HEK293 (cell line): ENCODE measurements around the gene ARHGAP15.

Experiments used
- CTCF ChIA-PET: fragments of 350-600 bp; formaldehyde crosslinking; extraction: SDS; loops from one replicate; lab custom pipeline; 2021; ENCODE audit warnings: antibody characterized with exemption; lab: Yijun Ruan, JAX
- POLR2A ChIA-PET: fragments of 300-600 bp; formaldehyde crosslinking; extraction: SDS; loops from one replicate; lab custom pipeline; 2020; ENCODE audit warnings: antibody characterized with exemption, inconsistent platforms; lab: Yijun Ruan, JAX
- H3K27ac ChIP-seq: fragments of 200-500 bp; sonication (Bioruptor generic); 2 replicates; pipeline ENCODE4 v1.5.1; 2014; ENCODE audit warnings: low read depth, low read length, control low read depth, inconsistent platforms; ENCODE audit errors: extremely low read depth
- H3K36me3 ChIP-seq, 2 experiments: fragments of 200-500 bp in 1 of 2; sonication (Bioruptor generic) in 1 of 2; 1 replicate in 1 of 2; 2 replicates in 1 of 2; pipeline ENCODE4 v1.5.1; 2014 to 2017; ENCODE audit warnings: inconsistent platforms in 2 of 2, low read length in 2 of 2; ENCODE audit not compliant: control insufficient read depth in 2 of 2, insufficient read depth in 1 of 2
- H3K4me1 ChIP-seq: fragments of 200-500 bp; sonication (Bioruptor generic); 2 replicates; pipeline ENCODE4 v1.5.1; 2014; ENCODE audit warnings: mild to moderate bottlenecking, low read length, inconsistent platforms; ENCODE audit not compliant: control insufficient read depth, insufficient read depth
- H3K4me3 ChIP-seq: 2 replicates; pipeline ENCODE4 v1.5.1; 2011; ENCODE audit warnings: low read depth, mild to moderate bottlenecking, control low read depth, low read length, moderate library complexity
- H3K9me3 ChIP-seq: fragments of 200-500 bp; sonication (Bioruptor generic); 2 replicates; pipeline ENCODE4 v1.5.1; 2014; ENCODE audit warnings: low read depth, low read length, inconsistent platforms; ENCODE audit not compliant: control insufficient read depth, insufficient read depth
- BCL11B ChIP-seq: fragments of 450-650 bp; formaldehyde crosslinking; IDR thresholded peaks from 2 replicates; pipeline ENCODE4 v1.5.1; 2016; ENCODE audit warnings: low read depth, missing biosample characterization, missing genetic modification characterization
- HOXA7 ChIP-seq: sonication (generic); formaldehyde crosslinking; IDR thresholded peaks from 2 replicates; pipeline ENCODE4 v1.8.1; 2022; ENCODE audit warnings: missing genetic modification reagents, borderline replicate concordance
- HOXC10 ChIP-seq: sonication (generic); formaldehyde crosslinking; IDR thresholded peaks from 2 replicates; pipeline ENCODE4 v1.8.1; 2023; ENCODE audit warnings: mild to moderate bottlenecking, missing genetic modification reagents
- HOXD13 ChIP-seq: sonication (generic); formaldehyde crosslinking; IDR thresholded peaks from 2 replicates; pipeline ENCODE4 v1.8.0; 2022; ENCODE audit warnings: missing genetic modification reagents, borderline replicate concordance
- SCRT2 ChIP-seq: fragments of 450-650 bp; formaldehyde crosslinking; IDR thresholded peaks from 2 replicates; pipeline ENCODE4 v1.5.1; 2016; ENCODE audit warnings: missing biosample characterization, missing genetic modification characterization
- TCF7L2 ChIP-seq: IDR thresholded peaks from 2 replicates; pipeline ENCODE4 v1.6.1; 2011; ENCODE audit warnings: low read depth, mild to moderate bottlenecking, inconsistent platforms, low read length, moderate library complexity, borderline replicate concordance
- ZBTB7A ChIP-seq: fragments of 450-650 bp; formaldehyde crosslinking; IDR thresholded peaks from 2 replicates; pipeline ENCODE4 v1.5.1; 2016; ENCODE audit warnings: low read depth, missing biosample characterization, missing genetic modification characterization
- ZNF133 ChIP-seq: fragments of 450-650 bp; formaldehyde crosslinking; IDR thresholded peaks from 2 replicates; pipeline ENCODE4 v1.5.1; 2016; ENCODE audit warnings: missing biosample characterization, missing genetic modification characterization
- ZNF302 ChIP-seq: fragments of 450-650 bp; formaldehyde crosslinking; IDR thresholded peaks from 2 replicates; pipeline ENCODE4 v1.5.1; 2016; ENCODE audit warnings: missing biosample characterization, missing genetic modification characterization, low read depth
- ZNF324 ChIP-seq: fragments of 450-650 bp; formaldehyde crosslinking; IDR thresholded peaks from 2 replicates; pipeline ENCODE4 v1.5.1; 2016; ENCODE audit warnings: missing biosample characterization, missing genetic modification characterization
- ZNF341 ChIP-seq: fragments of 450-650 bp; formaldehyde crosslinking; IDR thresholded peaks from 2 replicates; pipeline ENCODE4; 2016; ENCODE audit warnings: low read depth, missing biosample characterization, missing genetic modification characterization
- ZNF624 ChIP-seq: fragments of 450-650 bp; formaldehyde crosslinking; IDR thresholded peaks from 2 replicates; pipeline ENCODE4 v1.5.1; 2017; ENCODE audit warnings: missing biosample characterization, missing genetic modification characterization
- ZNF677 ChIP-seq: fragments of 450-650 bp; IDR thresholded peaks from 2 replicates; pipeline ENCODE4 v1.5.0; 2018; ENCODE audit warnings: missing biosample characterization, mild to moderate bottlenecking, missing genetic modification characterization, moderate library complexity
- ZNF747 ChIP-seq: fragments of 450-650 bp; formaldehyde crosslinking; IDR thresholded peaks from 2 replicates; pipeline ENCODE4 v1.5.1; 2016; ENCODE audit warnings: missing biosample characterization, missing genetic modification characterization
- ZNF76 ChIP-seq: fragments of 450-650 bp; formaldehyde crosslinking; IDR thresholded peaks from 2 replicates; pipeline ENCODE4; 2016; ENCODE audit warnings: low read depth, missing biosample characterization, missing genetic modification characterization, borderline replicate concordance
- ZNF785 ChIP-seq: fragments of 450-650 bp; formaldehyde crosslinking; IDR thresholded peaks from 2 replicates; pipeline ENCODE4 v1.5.1; 2016; ENCODE audit warnings: missing biosample characterization, missing genetic modification characterization
- ZNF830 ChIP-seq: fragments of 450-650 bp; IDR thresholded peaks from 2 replicates; pipeline ENCODE4 v1.5.0; 2018; ENCODE audit warnings: missing biosample characterization, missing genetic modification characterization, low read depth, mild to moderate bottlenecking, moderate library complexity
- TF ChIP-seq, protein P1 (sequence below): fragments of 450-650 bp; formaldehyde crosslinking; IDR thresholded peaks from 2 replicates; pipeline ENCODE4 v1.5.1; 2016; ENCODE audit warnings: missing biosample characterization, missing genetic modification characterization
- TF ChIP-seq, protein P2 (sequence below): fragments of 450-650 bp; formaldehyde crosslinking; IDR thresholded peaks from 2 replicates; pipeline ENCODE4 v1.5.1; 2016; ENCODE audit warnings: missing biosample characterization, missing genetic modification characterization
- TF ChIP-seq, protein P3 (sequence below): fragments of 450-650 bp; formaldehyde crosslinking; conservative IDR thresholded peaks from 2 replicates; pipeline ENCODE4 v1.5.1; 2016; ENCODE audit warnings: low read depth, missing biosample characterization, missing genetic modification characterization
- TF ChIP-seq, protein P4 (sequence below): fragments of 450-650 bp; formaldehyde crosslinking; IDR thresholded peaks from 2 replicates; pipeline ENCODE4 v1.5.1; 2017; ENCODE audit warnings: missing biosample characterization, missing genetic modification characterization

Gene ARHGAP15

DNA sequence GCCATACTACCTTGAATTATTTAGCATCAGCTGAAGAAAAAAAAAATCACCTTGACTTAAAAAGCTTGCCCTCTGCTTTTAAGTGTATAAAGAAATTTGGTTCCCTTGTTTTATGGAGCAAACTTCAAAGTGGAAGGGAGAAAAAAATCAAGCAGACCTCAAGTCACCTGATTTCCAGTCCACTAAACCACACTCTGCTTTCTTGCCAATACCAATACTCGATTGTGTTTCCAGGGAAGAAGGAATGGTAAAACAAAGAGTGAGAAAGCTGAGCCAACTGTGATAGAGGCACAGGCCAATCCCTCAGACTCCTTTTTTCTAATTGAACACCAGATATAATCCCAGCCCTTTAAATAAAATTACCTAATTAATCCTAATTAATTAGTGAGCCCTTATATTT, 587.3 kb downstream of the ARHGAP15 start:
- no peak overlapping the region for H3K4me3 ChIP-seq
- H3K27ac ChIP-seq: no peak overlapping the region
- ChIA-PET CTCF (no interaction called here), POLR2A (no interaction called here)
- no peaks in the 10 kb centered on the region for H3K36me3 ChIP-seq
- TF ChIP-seq ZNF302 (tag by site-specific recombination) (no peak), TCF7L2 (no peak), ZNF785 (tag by site-specific recombination) (no peak), ZNF677 (tag by site-specific recombination) (no peak), ZNF747 (tag by site-specific recombination) (no peak), BCL11B (tag by site-specific recombination) (no peak), ZNF76 (tag by site-specific recombination) (no peak), ZNF830 (tag by site-specific recombination) (no peak), ZBTB7A (tag by site-specific recombination) (no peak), ZNF341 (tag by site-specific recombination) (no peak)
- TF ChIP-seq, protein P1, sequence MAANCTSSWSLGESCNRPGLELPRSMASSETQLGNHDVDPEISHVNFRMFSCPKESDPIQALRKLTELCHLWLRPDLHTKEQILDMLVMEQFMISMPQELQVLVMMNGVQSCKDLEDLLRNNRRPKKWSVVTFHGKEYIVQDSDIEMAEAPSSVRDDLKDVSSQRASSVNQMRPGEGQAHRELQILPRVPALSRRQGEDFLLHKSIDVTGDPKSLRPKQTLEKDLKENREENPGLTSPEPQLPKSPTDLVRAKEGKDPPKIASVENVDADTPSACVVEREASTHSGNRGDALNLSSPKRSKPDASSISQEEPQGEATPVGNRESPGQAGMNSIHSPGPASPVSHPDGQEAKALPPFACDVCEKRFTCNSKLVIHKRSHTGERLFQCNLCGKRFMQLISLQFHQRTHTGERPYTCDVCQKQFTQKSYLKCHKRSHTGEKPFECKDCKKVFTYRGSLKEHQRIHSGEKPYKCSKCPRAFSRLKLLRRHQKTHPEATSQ (tag by site-specific recombination): no peak
- TF ChIP-seq, protein P2, sequence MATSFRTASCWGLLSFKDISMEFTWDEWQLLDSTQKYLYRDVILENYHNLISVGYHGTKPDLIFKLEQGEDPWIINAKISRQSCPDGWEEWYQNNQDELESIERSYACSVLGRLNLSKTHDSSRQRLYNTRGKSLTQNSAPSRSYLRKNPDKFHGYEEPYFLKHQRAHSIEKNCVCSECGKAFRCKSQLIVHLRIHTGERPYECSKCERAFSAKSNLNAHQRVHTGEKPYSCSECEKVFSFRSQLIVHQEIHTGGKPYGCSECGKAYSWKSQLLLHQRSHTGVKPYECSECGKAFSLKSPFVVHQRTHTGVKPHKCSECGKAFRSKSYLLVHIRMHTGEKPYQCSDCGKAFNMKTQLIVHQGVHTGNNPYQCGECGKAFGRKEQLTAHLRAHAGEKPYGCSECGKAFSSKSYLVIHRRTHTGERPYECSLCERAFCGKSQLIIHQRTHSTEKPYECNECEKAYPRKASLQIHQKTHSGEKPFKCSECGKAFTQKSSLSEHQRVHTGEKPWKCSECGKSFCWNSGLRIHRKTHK: no peak
- TF ChIP-seq, protein P3, sequence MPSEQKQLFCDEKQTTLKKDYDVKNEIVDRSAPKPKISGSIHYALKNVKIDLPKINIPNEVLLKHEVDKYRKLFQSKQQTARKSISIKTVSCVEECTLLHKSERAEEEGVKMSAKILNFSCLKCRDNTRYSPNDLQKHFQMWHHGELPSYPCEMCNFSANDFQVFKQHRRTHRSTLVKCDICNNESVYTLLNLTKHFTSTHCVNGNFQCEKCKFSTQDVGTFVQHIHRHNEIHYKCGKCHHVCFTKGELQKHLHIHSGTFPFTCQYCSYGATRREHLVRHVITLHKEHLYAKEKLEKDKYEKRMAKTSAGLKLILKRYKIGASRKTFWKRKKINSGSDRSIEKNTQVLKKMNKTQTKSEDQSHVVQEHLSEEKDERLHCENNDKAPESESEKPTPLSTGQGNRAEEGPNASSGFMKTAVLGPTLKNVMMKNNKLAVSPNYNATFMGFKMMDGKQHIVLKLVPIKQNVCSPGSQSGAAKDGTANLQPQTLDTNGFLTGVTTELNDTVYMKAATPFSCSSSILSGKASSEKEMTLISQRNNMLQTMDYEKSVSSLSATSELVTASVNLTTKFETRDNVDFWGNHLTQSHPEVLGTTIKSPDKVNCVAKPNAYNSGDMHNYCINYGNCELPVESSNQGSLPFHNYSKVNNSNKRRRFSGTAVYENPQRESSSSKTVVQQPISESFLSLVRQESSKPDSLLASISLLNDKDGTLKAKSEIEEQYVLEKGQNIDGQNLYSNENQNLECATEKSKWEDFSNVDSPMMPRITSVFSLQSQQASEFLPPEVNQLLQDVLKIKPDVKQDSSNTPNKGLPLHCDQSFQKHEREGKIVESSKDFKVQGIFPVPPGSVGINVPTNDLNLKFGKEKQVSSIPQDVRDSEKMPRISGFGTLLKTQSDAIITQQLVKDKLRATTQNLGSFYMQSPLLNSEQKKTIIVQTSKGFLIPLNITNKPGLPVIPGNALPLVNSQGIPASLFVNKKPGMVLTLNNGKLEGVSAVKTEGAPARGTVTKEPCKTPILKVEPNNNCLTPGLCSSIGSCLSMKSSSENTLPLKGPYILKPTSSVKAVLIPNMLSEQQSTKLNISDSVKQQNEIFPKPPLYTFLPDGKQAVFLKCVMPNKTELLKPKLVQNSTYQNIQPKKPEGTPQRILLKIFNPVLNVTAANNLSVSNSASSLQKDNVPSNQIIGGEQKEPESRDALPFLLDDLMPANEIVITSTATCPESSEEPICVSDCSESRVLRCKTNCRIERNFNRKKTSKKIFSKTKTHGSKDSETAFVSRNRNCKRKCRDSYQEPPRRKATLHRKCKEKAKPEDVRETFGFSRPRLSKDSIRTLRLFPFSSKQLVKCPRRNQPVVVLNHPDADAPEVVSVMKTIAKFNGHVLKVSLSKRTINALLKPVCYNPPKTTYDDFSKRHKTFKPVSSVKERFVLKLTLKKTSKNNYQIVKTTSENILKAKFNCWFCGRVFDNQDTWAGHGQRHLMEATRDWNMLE (tag by site-specific recombination): no peak
- no peaks in the 10 kb centered on the region for H3K4me1 ChIP-seq
- H3K9me3 ChIP-seq: no peaks in the 10 kb centered on the region

DNA sequence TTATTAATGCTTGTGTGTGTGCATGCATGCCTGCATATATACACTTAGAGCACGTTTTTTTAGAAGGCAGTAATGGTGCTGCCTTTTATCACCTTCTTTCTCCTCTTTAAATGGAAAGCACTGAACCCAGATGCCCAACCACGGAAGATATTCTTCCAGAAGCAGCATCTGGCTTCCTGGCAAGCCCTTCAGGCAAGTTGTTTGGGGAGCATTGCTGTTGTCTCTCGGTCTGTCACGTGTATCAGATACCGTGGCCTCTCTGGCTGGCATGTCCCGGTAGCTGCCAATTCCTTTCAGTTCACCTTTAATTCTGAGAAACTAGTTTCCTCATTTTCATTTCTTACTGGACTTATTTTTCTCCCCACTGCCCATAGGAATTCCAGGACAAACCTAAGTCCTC, 587.8 kb downstream of the ARHGAP15 start:
- ChIA-PET CTCF (interaction anchor here (0.8 kb wide), 1 partner anchor 32 kb away, joined by 3 read pairs; no protein-coding TSS in a partner anchor), POLR2A (no interaction called here)
- Histone ChIP-seq H3K9me3 (no peaks in the 10 kb centered on the region), H3K4me1 (no peaks in the 10 kb centered on the region), H3K36me3 (no peaks in the 10 kb centered on the region), H3K4me3 (no peak overlapping the region), H3K27ac (no peak overlapping the region)
- no peak for TF ChIP-seq ZNF324 (tag by site-specific recombination)
- TF ChIP-seq HOXC10 (CRISPR knock-in tag): no peak
- TF ChIP-seq ZNF133 (tag by site-specific recombination): no peak
- no peak for TF ChIP-seq HOXD13
- TF ChIP-seq, protein P4, sequence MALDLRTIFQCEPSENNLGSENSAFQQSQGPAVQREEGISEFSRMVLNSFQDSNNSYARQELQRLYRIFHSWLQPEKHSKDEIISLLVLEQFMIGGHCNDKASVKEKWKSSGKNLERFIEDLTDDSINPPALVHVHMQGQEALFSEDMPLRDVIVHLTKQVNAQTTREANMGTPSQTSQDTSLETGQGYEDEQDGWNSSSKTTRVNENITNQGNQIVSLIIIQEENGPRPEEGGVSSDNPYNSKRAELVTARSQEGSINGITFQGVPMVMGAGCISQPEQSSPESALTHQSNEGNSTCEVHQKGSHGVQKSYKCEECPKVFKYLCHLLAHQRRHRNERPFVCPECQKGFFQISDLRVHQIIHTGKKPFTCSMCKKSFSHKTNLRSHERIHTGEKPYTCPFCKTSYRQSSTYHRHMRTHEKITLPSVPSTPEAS (tag by site-specific recombination): no peak
- TF ChIP-seq ZNF747 (tag by site-specific recombination): no peak
- no peak for TF ChIP-seq ZNF624 (tag by site-specific recombination)
- no peak for TF ChIP-seq HOXA7 (CRISPR knock-in tag)
- TF ChIP-seq SCRT2: no peak
